Suppressor macrophage (primary cell): ENCODE data around the gene COL6A2.
"Not testable (repeated sequence)": the region's sequence is repeated elsewhere in the genome, so short reads cannot be mapped to it uniquely, and the experiment has no call there.

Source experiments
- DNase-seq, 4 experiments: peaks; one replicate each; pipeline ENCODE4 v3.0.0-alpha.2; 2020 to 2022

Gene COL6A2

DNA sequence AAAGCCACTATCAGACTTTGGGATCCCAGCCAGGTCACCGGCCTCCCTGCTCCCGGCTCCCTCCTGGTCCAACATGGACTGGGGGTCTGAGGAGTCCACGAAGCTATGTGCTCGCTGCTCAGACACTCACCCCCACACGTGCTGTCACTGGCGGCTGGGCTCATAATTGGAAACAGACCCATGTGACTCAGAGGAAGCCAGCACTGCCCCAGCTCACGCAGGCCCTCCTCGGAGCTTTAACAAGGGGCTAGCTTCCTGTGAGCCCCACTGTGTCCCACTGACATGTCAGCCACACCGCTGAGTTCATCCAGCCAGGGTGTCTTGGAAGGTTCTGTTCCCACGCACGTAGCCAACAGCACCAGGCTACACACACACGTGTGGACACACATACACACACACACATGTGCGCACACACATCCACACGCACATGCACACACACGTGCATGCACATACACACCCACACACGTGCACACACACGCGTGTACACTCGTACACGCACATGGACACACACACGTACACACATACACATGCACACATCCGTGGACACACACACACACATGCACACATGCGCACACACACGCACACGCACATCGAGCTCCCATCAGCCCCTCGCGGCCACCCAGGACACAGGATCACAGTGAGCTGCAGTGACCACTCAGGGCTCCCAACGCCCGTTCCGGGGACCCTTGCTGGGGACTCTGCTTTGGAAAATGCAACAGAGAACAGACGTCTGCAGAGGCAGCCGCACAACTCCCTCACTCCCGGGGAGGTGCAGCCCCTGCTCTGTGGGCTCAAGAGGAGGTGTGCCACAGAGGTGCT is 18.4 kb upstream of the COL6A2 start:
- no peak for DNase-seq

DNA sequence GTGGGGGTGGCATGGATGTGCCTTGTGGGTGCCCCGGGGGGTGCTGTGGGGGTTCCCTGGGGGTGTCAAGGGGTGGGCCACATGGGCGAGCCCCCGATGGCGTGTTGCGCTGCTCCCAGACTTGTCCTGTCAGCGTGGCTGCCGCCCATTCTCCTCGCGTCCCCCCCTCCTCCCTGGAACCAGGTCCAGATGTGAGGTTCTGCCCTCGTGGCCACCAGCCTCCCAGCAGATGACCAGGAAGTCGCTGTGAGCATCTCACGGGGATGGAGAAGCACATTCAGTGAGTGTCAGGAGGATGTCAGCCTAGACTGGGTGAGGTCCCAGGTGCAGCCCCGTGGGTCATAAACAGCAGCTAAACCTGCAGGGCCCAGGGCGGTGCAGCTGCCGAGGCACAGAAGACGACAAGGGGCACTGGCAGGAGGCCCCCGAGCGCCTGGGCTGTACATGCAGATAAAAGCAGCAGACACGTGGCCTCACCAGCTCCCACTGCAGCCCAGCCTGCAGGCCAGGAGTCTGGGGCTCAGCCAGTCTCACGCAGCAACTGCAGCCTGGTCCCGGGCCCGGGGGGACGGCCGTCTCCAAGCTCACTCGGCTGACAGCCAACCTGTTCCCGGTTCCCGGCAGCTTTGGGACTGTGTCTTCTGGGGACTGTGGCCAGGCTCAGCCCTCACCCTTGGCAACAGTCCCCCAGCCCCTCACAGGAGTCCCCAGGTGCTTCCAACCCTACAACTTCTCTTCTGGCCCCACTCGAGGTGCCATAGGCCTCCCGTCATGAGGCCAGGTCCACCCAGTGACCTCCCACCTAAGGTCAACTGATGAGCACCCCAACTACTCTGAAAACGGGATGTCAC is 17.5 kb upstream of the COL6A2 start:
- no peak for DNase-seq

DNA sequence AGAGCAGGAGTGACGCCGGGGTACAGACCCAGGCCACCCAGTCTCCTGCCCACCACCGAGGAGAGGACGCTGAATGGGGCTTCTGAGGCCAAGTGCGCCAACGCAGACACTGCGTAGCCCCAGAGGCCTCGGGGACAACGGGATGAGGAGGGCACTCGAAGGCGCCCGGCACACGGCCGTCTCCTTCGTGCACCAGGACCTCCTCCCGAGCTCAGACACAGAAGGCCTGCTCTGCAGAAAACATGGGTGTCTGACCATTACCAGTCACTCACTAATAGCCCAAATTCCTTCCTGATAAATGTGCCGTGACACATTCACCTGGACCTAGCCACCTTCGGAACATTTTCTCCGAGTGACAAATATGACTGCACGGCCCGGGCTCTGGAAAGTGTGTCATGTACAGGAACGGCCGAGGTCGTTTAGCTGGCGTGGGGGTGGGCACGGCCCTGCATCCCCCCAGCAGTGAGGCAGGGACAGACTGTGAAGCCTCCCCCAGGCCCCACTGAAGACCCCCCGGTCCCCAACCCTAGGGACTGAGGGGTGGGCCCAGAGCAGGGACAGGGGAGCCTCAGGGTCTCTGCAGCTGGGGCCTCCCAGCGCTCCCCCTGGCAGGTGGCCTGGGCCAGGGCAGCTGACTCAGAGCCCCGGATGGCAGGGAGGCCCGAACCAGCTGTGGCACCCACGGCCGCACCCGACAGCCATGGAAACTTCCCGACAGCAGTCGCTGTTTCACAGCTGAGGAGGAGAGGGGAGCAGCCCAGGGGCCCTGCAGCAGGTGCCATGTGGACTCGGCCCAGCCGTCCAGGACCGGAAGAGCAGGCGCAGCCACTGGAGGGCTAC is 16.7 kb upstream of the COL6A2 start:
- DNase-seq, result no peak

DNA sequence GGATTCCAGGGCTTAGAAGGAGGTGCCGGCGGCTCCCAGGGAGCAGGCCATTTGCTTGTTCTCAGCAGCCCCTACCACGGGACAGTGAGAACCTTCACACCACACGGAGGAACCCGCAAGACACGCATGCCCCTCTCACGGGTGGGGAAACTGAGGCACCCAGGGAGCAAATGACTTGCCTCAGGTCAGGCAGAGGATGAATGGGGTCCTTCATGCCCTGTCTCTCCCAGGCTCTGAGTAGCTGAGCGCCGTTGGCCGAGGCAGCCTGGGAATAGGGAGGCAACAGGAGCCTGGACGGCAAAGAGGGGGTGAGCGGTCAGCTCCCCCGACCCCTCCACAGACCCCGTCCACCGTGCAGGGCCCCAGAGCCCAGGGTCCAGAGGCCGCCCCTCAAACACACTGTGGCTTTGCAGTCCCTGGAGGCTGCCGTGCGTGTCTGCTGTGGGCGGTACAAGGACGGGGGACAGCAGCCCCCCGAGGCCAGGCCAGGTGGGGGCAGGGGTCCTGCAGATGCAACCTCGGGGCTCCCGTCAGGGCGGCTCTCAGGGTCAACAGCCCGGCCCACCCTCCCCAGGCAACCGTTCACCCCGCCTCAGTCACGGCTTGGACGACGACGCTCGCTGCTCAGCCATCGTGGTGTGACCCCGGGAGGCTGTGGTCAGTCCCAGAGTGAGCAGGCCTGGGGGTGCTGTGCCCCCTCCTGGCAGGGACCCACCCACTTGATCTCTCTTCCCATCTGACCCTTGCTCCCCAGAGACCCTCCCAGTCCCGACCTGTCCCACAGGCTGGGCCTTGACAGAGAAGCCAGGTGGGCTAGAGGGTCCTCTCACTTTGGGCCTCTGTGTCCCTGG is 15.8 kb upstream of the COL6A2 start:
- DNase-seq, result no peak

DNA sequence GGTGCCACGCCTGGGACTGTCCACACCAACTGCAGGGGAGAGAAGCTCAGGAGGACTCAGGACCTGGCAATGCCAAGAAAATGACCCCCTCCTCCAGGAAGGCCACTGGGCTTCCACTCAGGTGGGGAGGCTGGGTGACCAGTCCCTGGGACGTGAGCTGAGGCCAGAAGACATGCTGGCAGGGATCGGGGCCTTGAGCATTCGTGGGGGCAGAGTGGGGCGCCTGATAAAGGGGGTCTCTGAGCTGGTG is 15.3 kb upstream of the COL6A2 start:
- DNase-seq, result no peak

DNA sequence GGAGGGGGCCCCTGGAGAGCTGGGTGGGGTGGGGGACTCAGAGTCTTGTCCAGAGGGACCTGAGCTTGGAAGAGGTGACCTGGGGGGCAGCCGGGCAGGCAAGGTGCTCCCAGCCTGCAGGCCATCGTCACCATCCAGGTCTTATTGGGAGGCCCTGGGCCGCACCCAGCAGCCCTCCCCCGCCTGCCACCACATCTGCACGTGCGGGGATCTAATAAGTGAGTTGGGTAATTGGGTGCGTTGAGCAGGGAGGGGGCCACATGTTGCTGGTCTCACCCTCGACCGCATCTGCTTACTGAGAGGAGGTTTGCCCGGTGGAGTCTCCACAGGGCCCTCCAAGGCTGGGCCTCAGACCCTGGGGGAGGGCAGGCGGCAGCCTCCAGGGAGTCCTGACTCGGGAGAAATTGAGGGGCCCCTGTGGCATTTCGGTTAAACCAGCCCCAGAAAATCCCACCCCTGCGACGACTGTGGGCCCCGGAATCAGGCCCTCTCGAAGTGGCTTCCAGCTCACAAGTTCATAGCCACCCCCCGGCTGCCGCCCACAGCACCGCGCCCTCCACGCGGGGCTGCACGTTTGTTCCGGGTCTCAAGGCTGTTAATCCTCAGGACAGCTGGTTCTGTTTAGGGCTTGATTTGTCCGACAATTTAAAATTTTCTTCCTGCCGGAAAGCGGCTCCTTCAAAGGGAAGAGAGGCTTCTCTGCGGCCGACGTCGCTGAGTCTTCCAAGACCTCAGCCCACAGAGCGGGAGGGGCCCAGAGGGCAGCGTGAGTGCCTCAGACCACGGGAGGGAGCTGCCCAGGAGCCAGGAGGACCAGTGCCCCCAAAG is 14.7 kb upstream of the COL6A2 start:
- no peak for DNase-seq

DNA sequence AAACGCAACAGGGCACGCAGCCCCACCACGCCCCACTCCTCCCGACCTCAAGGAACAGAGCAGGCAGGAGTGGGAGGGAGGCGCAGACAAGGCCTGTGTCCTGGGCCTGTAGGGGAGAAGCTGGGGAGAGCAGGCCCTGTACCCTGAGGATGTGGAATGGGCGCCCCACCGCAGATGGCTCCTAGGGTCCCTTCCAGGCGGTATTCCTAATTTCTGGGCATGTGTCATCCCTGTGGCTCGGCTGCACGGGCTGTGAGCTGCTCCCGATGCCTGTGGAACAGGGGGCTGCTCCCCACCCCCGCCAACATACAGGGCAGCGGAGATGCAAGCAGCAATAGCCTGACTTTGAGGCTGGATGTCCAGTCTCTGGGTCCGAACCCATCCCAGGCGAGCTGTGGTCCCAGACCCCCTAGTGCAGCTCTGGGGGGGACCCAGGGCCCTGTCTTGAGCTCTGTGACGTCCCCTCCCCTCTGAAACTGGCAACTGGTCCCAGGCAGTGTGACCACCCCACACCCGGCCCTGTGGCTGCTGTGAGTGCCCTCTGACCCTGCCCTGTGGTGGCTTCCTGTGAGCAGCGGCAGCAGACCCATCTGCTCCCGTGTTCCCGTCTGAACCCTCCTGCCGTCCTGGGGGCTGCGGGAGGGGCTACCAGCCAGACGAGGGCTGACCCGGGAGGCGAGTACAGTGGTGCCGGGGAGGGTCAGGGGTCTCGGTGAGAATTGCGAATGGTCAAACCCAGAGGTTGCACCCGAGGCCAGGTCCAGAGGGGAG is 13.9 kb upstream of the COL6A2 start:
- no peak for DNase-seq

DNA sequence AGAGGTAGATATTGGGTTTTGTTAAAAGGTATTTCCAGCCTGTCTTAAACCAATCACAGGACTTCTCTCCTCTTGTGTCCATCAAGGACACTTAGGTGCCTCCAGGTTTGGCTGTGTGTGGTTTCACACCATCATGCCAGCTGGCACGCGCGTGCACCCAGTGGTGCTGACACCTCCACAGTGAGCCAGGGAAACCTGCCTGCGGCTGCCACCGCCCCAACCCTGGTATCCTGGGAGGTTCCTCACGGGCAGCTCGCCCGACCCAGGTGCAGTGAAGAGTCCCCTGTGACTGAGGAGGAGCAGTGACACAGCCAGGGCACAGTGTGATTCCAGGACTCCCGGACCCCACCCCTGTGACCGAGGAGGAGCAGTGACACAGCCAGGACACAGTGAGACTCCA is 13.2 kb upstream of the COL6A2 start:
- DNase-seq, result no peak

DNA sequence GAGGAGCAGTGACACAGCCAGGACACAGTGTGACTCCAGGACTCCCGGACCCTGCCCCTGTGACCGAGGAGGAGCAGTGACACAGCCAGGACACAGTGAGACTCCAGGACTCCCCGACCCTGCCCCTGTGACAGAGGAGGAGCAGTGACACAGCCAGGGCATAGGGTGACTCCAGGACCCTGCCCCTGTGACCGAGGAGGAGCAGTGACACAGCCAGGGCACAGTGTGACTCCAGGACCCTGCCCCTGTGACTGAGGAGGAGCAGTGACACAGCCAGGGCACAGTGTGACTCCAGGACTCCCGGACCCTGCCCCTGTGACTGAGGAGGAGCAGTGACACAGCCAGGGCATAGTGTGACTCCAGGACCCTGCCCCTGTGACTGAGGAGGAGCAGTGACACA is 12.7 kb upstream of the COL6A2 start:
- DNase-seq, result not testable (repeated sequence)

DNA sequence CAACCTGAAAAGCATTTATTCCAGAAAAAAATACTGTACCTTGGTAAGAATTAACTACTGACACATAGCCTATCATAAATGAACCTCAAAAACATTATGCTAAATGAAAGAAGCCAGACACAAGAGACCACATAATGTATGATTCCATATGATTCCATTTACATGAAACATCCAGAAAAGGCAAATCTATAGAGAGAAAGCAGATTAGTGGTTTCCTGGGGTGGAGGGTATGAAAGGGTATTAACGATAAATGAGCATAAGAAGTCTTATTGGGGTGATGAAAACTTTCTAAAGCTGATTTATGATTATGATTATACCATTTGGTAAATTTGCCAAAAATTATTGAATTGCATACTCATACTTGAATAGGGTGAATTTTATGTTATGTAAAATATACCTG is 10.3 kb upstream of the COL6A2 start:
- no peak for DNase-seq

DNA sequence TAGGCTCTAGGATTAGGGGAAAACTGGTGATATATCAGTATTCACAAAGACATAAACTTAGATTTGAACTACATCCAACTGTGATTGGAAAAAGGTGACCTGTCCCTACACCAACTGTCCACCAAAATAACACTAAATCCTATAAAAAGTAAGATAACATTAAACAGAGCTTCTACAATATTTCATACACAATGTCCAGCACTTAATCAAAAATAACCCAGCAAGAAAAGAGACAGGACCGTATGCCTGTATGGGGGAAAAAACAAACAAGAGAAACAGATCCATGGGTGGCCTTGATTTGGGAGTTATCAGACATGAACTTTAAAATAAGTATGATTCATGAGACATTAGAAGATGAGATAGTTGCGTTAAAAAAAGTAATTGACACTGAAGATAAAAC is 9.7 kb upstream of the COL6A2 start:
- DNase-seq, result no peak

DNA sequence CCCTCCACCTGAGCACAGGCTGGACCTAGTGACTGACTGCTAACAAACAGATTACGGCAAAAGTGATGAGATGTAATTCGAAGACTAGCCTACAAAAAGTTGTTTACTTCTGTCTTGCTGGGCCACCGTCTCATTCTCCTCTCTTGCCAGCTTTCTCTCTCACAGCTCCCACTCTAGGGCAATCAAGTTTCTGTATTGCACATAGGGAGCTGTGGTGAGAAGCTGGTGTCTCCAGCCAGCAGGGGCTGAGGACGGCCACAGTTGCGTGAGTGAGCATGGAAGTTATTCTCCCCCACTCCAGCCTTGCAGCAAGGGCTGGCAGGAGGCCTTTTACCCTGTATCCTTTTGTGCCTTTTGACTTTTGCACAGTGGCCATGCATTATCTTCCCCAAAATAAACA is 8.6 kb upstream of the COL6A2 start:
- DNase-seq, result no peak

DNA sequence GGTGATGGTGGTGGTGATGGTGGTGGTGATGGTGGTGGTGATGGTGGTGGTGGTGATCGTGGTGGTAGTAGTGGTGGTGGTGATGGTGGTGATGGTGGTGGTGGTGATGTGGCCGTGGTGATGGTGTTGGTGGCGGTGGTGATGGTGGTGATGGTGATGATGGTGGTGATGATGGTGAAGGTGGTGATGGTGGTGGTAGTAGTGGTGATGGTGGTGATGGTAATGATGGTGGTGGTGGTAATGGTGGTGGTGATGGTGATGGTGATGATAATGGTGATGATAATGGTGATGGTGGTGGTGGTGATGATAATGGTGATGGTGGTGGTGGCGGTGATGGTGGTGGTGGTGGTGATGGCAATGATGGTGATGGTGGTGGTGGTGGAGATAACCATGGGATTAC is 6.8 kb upstream of the COL6A2 start:
- DNase-seq, result no peak

DNA sequence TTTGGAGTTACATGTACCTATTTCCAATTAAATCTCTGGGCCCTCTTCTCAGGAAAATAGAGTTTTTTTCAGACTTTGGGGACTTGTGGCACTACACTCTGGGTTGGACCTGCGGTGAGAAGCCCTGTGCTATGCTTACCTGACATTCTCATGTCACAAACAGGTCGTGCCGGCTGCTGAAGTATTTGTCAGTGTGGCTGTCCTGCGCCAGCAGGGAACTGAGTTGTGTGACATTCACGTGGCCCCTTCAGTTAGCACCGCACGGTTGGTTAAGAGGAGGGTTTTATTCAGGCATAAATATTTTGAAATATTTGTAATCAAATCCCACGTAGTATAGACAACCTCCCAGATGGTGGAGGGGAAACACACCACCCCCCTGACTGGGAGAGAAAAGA is 6.3 kb upstream of the COL6A2 start:
- no peak for DNase-seq

DNA sequence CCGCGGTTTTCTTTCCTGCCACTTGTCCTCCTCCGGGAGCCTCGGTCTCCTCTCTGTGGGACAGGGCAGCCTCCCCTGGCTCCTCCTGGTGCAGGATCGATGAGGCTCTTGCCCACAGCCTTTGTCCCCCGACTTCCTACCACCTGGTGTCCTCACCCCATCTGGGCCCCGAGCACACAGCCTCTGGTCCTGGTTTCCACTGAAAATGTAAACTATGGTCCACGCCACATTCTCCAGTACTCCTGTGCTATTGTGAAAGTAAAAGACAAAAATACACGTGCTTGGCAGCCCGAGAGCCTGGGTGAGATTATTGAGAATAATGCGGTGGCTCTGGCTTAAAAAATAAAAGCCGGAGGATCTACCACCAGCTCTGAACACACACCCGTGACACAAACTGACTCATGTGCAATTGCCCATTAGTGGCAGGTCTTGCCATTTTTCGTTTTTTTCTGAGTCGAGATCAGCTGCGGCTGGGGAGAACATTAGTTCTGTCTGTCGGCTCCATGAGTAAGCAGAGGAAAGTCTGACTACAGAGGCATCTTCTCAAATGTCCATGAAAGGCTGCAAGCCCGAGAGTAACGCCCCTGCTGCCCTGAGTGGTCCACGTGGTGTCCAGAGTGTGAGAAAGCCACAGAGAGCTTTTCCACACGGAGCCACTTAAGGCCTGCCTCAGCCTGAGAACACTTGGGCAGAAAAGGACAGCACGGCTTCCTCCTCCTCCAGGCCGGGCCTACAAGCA is 5.7 kb upstream of the COL6A2 start:
- DNase-seq, result no peak

DNA sequence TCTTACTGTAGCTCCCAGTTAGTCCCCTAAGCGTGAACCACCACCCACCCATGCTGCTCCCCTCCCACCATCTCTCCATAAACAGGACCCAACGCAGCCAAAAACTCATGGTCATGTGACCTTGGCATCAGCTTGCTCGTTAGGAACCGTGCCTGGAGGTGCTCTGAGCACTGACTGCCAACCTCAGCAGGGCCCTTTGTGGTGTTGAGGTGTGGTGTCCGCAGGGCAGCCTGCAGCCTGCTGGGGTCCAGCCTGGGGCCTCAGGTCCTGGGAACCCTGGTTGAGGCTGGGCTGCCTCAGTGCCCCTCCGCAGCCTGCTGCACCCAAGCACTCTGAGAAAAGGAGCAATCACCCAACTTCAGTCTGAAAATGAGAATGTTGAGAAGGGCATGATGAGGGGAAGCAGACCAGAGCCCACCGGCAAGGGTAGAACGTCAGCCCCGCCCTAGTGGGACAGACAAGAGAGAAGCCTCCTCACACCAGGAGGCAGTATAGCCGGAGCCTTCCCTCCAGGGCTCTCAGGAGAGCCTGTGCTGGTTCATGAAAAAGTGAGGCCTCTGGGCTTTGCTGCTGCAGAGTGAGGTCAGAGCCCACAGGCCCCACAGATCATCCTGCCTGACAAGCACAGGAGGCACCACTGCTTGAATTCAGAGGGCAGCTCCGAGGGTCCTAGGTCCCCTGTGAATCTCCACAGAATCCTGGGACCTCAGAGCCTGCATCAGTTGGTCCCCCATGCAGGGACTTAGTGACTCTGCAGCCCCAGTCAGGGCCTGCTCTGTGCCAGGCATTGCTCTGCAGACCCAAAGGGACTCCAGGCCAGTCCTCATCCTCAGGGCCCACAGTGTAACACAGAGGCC is 4.9 kb upstream of the COL6A2 start:
- no peak for DNase-seq

DNA sequence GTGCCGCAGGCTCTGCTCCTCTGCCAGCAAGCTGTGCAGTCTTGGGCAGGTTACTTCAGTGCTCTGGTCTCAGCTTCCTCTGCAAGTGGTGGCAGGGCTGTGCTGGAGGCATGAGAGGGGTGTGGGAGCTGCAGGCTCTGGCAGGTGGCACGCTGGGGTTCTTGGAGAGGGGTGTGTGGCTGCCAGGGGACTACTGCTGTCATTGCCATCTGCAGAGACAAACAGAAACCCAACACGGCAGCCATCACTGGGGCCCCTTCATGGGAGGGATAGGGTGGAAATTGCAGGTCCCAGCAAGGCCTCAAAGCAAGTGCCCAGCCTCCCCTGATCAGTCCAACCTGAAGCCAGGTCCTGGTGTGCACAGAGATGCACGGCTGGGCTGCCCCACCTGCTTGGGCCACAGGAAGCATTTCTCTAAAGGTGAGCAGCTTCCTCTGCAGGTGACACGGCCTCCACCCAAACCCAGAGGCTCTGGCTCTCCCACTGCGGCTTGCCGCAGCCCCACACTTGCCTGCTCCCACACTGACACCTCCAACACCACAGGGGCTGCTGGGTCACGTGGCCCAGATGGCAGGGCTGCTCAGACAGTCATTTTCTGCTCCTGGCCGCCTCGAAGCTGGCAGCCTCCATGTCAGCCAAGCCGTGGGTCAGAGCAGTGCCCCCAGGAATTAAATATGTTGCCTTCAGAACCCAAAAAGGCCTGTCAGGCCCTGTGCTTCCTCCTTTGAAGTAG is 4.1 kb upstream of the COL6A2 start:
- no peak for DNase-seq

DNA sequence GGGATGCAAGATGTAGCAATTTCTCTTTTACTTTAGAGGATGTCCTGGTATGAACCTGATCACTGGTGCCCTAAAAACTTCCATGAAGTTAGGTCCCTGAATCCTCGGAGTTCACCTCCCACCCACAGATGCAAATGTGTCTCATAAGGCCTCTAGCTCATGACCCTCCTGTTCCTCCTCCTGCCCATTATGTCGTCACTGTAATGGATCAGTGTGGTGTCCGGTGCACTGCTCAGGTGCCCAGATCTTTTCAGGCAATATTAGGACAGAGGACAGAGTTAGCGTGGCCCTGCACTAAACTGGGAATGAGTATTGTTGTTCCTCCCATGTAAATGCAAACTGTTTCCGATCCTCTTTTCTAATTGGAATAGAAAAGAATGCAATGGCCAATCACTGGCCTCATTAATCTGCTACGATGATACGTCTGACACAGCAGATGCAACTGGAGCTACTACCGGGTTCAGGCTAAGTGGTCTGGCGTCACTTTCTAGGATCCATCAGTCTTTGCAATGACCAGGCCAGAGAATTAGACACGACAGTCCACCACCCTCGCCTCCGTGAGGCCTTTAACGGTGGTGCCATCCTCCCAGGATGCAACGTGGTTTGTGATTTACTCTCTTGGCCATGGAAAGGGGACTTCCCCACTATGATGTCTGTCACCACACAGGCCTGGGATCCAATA is 3.4 kb upstream of the COL6A2 start:
- no peak for DNase-seq
